H9 (cell line): ENCODE results near the gene FARS2. TPM values are rescaled to one million over a fixed set of nuclear protein-coding genes. Genes with fewer than 3 reads are reported as not detected.

Experiments
- DNase-seq: peaks from one replicate; pipeline ENCODE4 v3.0.0-alpha.2; 2017
- H2AFZ ChIP-seq: one replicate; pipeline ENCODE4 v1.6.1; 2013; ENCODE audit warnings: mild to moderate bottlenecking, low read length, control low read depth, moderate library complexity
- H2AK5ac ChIP-seq: 2 replicates; pipeline ENCODE4 v1.6.1; 2013; ENCODE audit warnings: low read length, control low read depth, mixed read lengths; ENCODE audit not compliant: insufficient read length
- H2BK120ac ChIP-seq: one replicate; pipeline ENCODE4 v1.6.1; 2013; ENCODE audit warnings: low read depth, mild to moderate bottlenecking, low read length, control low read depth, inconsistent platforms; ENCODE audit not compliant: poor library complexity, severe bottlenecking
- H2BK12ac ChIP-seq: 2 replicates; pipeline ENCODE4 v1.6.1; 2013; ENCODE audit warnings: low read length, control low read depth, mixed read lengths, low read depth; ENCODE audit not compliant: insufficient read length
- H2BK15ac ChIP-seq: 2 replicates; pipeline ENCODE4 v1.6.1; 2013; ENCODE audit warnings: low read depth, low read length, control low read depth
- H2BK20ac ChIP-seq: one replicate; pipeline ENCODE4 v1.6.1; 2013; ENCODE audit warnings: low read depth, mild to moderate bottlenecking, low read length, control low read depth, inconsistent platforms; ENCODE audit not compliant: poor library complexity, severe bottlenecking
- H2BK5ac ChIP-seq: 2 replicates; pipeline ENCODE4 v1.6.1; 2013; ENCODE audit warnings: low read length, control low read depth, mixed read lengths; ENCODE audit not compliant: insufficient read length
- H3K14ac ChIP-seq: 2 replicates; pipeline ENCODE4 v1.6.1; 2013; ENCODE audit warnings: low read length, control low read depth; ENCODE audit not compliant: insufficient read depth
- H3K18ac ChIP-seq: 2 replicates; pipeline ENCODE4 v1.6.1; 2013; ENCODE audit warnings: low read depth, mild to moderate bottlenecking, mixed read lengths, low read length, control low read depth; ENCODE audit not compliant: insufficient read length
- H3K23ac ChIP-seq: 2 replicates; pipeline ENCODE4 v1.6.1; 2013; ENCODE audit warnings: low read length, control low read depth, mixed read lengths, low read depth; ENCODE audit not compliant: insufficient read length
- H3K23me2 ChIP-seq: 2 replicates; pipeline ENCODE4 v1.6.1; 2013; ENCODE audit warnings: low read depth, mild to moderate bottlenecking, mixed read lengths, low read length, control low read depth; ENCODE audit not compliant: insufficient read length, poor library complexity, severe bottlenecking
- H3K27ac ChIP-seq: 2 replicates; pipeline ENCODE4 v1.5.1; 2013; ENCODE audit warnings: low read length, control low read depth, mixed read lengths, low read depth; ENCODE audit not compliant: insufficient read length
- H3K27me3 ChIP-seq: 2 replicates; pipeline ENCODE4 v1.6.1; 2013; ENCODE audit warnings: low read length, control low read depth, inconsistent platforms; ENCODE audit not compliant: insufficient read depth
- H3K4ac ChIP-seq: 2 replicates; pipeline ENCODE4 v1.6.1; 2013; ENCODE audit warnings: low read depth, mild to moderate bottlenecking, control low read depth, inconsistent platforms, low read length, moderate library complexity
- H3K4me1 ChIP-seq: 2 replicates; pipeline ENCODE4 v1.6.1; 2013; ENCODE audit warnings: low read length, control low read depth, inconsistent platforms; ENCODE audit not compliant: insufficient read depth
- H3K4me2 ChIP-seq: 2 replicates; pipeline ENCODE4 v1.6.1; 2013; ENCODE audit warnings: low read length, control low read depth, mixed read lengths; ENCODE audit not compliant: insufficient read length, insufficient read depth
- H3K56ac ChIP-seq: 2 replicates; pipeline ENCODE4 v1.6.1; 2013; ENCODE audit warnings: low read depth, mild to moderate bottlenecking, mixed read lengths, low read length, control low read depth; ENCODE audit not compliant: insufficient read length
- H3K79me1 ChIP-seq: 2 replicates; pipeline ENCODE4 v1.6.1; 2013; ENCODE audit warnings: low read depth, mild to moderate bottlenecking, moderate library complexity, low read length, control low read depth, inconsistent platforms; ENCODE audit not compliant: insufficient read depth, poor library complexity, severe bottlenecking
- H3K79me2 ChIP-seq: 2 replicates; pipeline ENCODE4 v1.6.1; 2013; ENCODE audit warnings: low read length, control low read depth, inconsistent platforms; ENCODE audit not compliant: insufficient read depth
- H3K9ac ChIP-seq: 2 replicates; pipeline ENCODE4 v1.6.1; 2013; ENCODE audit warnings: low read length, control low read depth, mixed read lengths; ENCODE audit not compliant: insufficient read length; ENCODE audit errors: extremely low read depth
- H3K9me3 ChIP-seq: one replicate; pipeline ENCODE4 v1.6.1; 2013; ENCODE audit warnings: low read depth, low read length, inconsistent platforms; ENCODE audit not compliant: control insufficient read depth
- H3T11ph ChIP-seq: one replicate; pipeline ENCODE4 v1.6.1; 2013; ENCODE audit warnings: mild to moderate bottlenecking, low read length, control low read depth, inconsistent platforms
- H4K20me1 ChIP-seq: one replicate; pipeline ENCODE4 v1.6.1; 2013; ENCODE audit not compliant: control insufficient read depth, insufficient read length, insufficient read depth
- H4K5ac ChIP-seq: 2 replicates; pipeline ENCODE4 v1.6.1; 2013; ENCODE audit warnings: low read depth, mild to moderate bottlenecking, mixed read lengths, low read length, control low read depth; ENCODE audit not compliant: insufficient read length
- H4K8ac ChIP-seq: replicated peaks from 2 replicates; pipeline ENCODE4 v1.6.1; 2013; ENCODE audit warnings: low read length, control low read depth, mixed read lengths, low read depth; ENCODE audit not compliant: insufficient read length
- H4K91ac ChIP-seq: 2 replicates; pipeline ENCODE4 v1.6.1; 2013; ENCODE audit warnings: low read depth, mild to moderate bottlenecking, moderate library complexity, mixed read lengths, low read length, control low read depth; ENCODE audit not compliant: insufficient read length
- H3K27ac Mint-ChIP-seq, 3 experiments: 2 replicates in 2 of 3; 3 replicates in 1 of 3; pipeline ENCODE4 v1.8.0; 2020 to 2021; ENCODE audit warnings: mixed read lengths in 3 of 3, mild to moderate bottlenecking in 1 of 3, moderate library complexity in 1 of 3
- H3K27me3 Mint-ChIP-seq: 2 replicates; pipeline ENCODE4 v1.8.0; 2021; ENCODE audit warnings: low read depth, mild to moderate bottlenecking, moderate library complexity, mixed read lengths
- H3K36me3 Mint-ChIP-seq, 3 experiments: 2 replicates in 2 of 3; 3 replicates in 1 of 3; pipeline ENCODE4 v1.8.0; 2020 to 2021; ENCODE audit warnings: low read depth in 3 of 3, mixed read lengths in 3 of 3; ENCODE audit not compliant: insufficient read depth in 1 of 3
- H3K4me1 Mint-ChIP-seq, 2 experiments: 2 replicates each; pipeline ENCODE4 v1.8.0; 2020; ENCODE audit warnings: mixed read lengths in 2 of 2
- H3K4me3 Mint-ChIP-seq, 2 experiments: 2 replicates in 1 of 2; 3 replicates in 1 of 2; pipeline ENCODE4 v1.8.0; 2020 to 2021; ENCODE audit warnings: mild to moderate bottlenecking in 2 of 2, mixed read lengths in 2 of 2, moderate library complexity in 1 of 2
- H3K9me3 Mint-ChIP-seq, 2 experiments: 2 replicates in 1 of 2; 3 replicates in 1 of 2; pipeline ENCODE4 v1.8.0; 2020; ENCODE audit warnings: mild to moderate bottlenecking in 2 of 2, mixed read lengths in 2 of 2, moderate library complexity in 1 of 2
- CTCF ChIP-seq: fragments of 200-600 bp; sonication (generic); conservative IDR thresholded peaks from 3 replicates; pipeline ENCODE4 v1.8.0; 2021; ENCODE audit warnings: antibody characterized with exemption, mild to moderate bottlenecking
- WGBS: extraction: QIAGEN DNeasy Blood & Tissue Kit; methylation state at CpG from one replicate; pipeline ENCODE4 v1.1.7; 2013; ENCODE audit warnings: missing lambda C conversion rate, low lambda C conversion rate, mixed read lengths; ENCODE audit not compliant: insufficient read length; ENCODE audit errors: extremely low coverage; 5-methylcytosine and 5-hydroxymethylcytosine counted together
- total RNA-seq: library from RNA; stranded (reverse); gene quantifications from 2 replicates; pipeline ENCODE4 v1.2.1, GENCODE V29; 2021

Gene FARS2
- total RNA-seq, 1 experiment from 2014 or later, result 8.5 TPM

GRCh38 chr6:5610640-5611039 lies 349.3 kb downstream of the FARS2 start:
- Histone ChIP-seq H2BK12ac (no peak overlapping the region), H3K23ac (no peak overlapping the region), H3K4me2 (no peak overlapping the region), H3K27ac (no peak overlapping the region), H4K91ac (no peak overlapping the region), H2BK120ac (no peak overlapping the region), H3K9me3 (no peaks in the 10 kb centered on the region), H3K27me3 (no peaks in the 10 kb centered on the region), H4K8ac (no peak overlapping the region), H3K4me1 (no peaks in the 10 kb centered on the region), H4K5ac (no peak overlapping the region), H3T11ph (no peak overlapping the region), H3K23me2 (no peaks in the 10 kb centered on the region), H3K9ac (no peak overlapping the region), H4K20me1 (no peaks in the 10 kb centered on the region), H3K56ac (no peak overlapping the region), H2AK5ac (no peak overlapping the region), H2BK15ac (no peak overlapping the region), H3K4ac (no peak overlapping the region), H3K14ac (no peak overlapping the region), H3K79me2 (no peaks in the 10 kb centered on the region), H2AFZ (no peak overlapping the region), H2BK20ac (no peak overlapping the region), H3K18ac (no peak overlapping the region), H2BK5ac (no peak overlapping the region), H3K79me1 (no peaks in the 10 kb centered on the region)
- H3K4me1 Mint-ChIP-seq, result peaks cover 0 to 3% of the 10 kb centered on the region in 2 experiments; a peak in 1 of 4 replicates
- WGBS, result no CpG with 5 or more reads among the region's 8 CpGs
- no peak for DNase-seq
- no peaks in the 10 kb centered on the region for H3K27me3 Mint-ChIP-seq
- H3K36me3 Mint-ChIP-seq, result peaks cover 0 to 5% (median 0%) of the 10 kb centered on the region in 3 experiments; a peak in 2 of 7 replicates
- TF ChIP-seq CTCF, result peak; percentile 44; the same call in 2 of the 3 replicates
- H3K9me3 Mint-ChIP-seq, result no peaks in the 10 kb centered on the region; a peak in 1 of 5 replicates
- no peak overlapping the region for H3K4me3 Mint-ChIP-seq
- H3K27ac Mint-ChIP-seq, result no peak overlapping the region
